ENCODE measurements around the gene PALS2. TPM values are rescaled to one million over a fixed set of nuclear protein-coding genes. Genes with fewer than 3 reads are reported as not detected.

The PALS2 gene
- total and polyA plus RNA-seq, 9 donors: 3.9 to 52.2 (median 7.5) TPM

DNA sequence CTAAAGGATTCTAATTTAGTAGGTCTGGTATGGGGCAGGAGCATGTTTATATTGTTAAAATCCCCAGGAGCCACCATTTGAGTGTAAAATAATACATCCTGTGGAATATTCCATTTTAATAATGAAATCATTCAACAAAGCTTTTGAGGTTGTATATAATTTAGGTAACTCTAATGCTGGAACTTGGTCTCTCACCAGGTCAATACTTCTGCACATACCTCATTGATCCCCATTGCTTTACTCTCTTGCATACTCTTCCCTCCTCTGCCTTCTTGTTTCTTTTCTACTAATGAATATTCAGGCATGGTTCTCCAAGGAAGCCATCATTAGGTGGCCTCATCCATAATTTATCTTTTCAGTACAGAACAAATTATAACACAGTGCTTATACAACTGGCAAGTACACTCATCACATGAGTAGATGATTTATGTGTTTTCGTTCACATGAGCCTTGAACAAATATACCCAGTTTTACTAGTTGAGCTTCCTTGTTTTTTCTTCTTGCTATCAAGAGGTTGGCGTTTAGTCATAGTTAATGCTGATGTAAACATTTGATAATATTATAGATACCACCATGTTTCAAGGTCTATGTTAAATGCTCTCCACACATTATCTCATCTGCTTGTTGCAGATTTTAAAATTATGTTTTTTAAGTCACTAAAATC, 7.2 kb downstream of the PALS2 start:
- Histone ChIP-seq H3K36me3 (ENCODE audit: control insufficient read depth, insufficient read depth, low read length) (no peaks in the 10 kb centered on the region), H3K4me1 (ENCODE audit: control insufficient read depth, insufficient read depth, low read length) (no peaks in the 10 kb centered on the region), H3K27ac (ENCODE audit: low read length) (no peak overlapping the region), H3K4me3 (ENCODE audit: low read length) (no peak overlapping the region), H3K9me3 (replicated peaks; ENCODE audit: control insufficient read depth, low read depth, low read length) (no peaks in the 10 kb centered on the region), H3K27me3 (ENCODE audit: control insufficient read depth, insufficient read depth, low read length) (no peaks in the 10 kb centered on the region)
- DNase-seq: no peak
- no CpG with 5 or more reads among the region's 2 CpGs for WGBS (ENCODE audit: insufficient coverage)

DNA sequence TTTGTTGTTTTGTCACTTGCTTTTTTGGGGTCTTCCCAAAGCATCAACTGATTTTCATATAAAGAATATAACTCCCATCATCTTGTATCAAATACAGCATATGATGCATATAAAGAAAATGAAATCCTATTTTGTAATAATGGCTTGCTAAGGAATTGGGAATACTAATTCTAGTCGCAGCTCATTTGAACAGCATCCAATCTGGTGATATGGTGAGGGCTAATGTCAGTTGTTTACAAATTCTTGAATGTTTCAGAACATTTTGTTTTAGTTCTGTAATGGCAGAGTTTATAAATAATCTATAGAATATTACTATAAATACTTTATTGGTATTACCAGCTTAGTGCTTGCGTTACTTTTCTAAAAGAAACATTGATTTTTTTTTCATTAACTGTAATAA, 8.9 kb downstream of the PALS2 start:
- no peak for DNase-seq
- WGBS (ENCODE audit: insufficient coverage): no CpG with 5 or more reads among the region's 2 CpGs
- Histone ChIP-seq H3K4me1 (ENCODE audit: control insufficient read depth, insufficient read depth, low read length) (no peaks in the 10 kb centered on the region), H3K36me3 (ENCODE audit: control insufficient read depth, insufficient read depth, low read length) (no peaks in the 10 kb centered on the region), H3K9me3 (replicated peaks; ENCODE audit: control insufficient read depth, low read depth, low read length) (no peaks in the 10 kb centered on the region), H3K27me3 (ENCODE audit: control insufficient read depth, insufficient read depth, low read length) (no peaks in the 10 kb centered on the region), H3K4me3 (ENCODE audit: low read length) (no peak overlapping the region), H3K27ac (ENCODE audit: low read length) (no peak overlapping the region)

DNA sequence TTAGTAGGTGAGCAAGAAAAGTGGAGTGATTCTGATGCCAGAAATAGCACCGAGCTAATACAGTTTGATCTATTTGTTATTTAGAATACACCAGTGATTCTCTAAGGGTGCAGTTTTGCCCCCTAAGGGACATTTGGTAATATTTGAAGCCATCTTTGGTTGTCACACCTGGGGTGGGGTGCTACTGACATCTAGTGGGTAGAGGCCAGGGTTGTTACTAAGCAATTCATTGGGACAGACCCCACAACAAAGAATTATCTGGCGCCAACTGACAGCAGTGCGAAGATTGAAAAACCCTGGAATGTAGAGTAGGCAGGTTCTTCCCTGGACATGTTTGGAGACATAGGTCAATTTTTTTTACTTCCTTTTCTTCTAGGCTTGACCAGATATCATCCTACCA, 14.6 kb downstream of the PALS2 start:
- no peak overlapping the region for H3K27ac ChIP-seq (ENCODE audit: low read length)
- H3K27me3 ChIP-seq (ENCODE audit: control insufficient read depth, insufficient read depth, low read length): no peaks in the 10 kb centered on the region
- peak; percentile 4 for DNase-seq
- no CpG with 5 or more reads among the region's 3 CpGs for WGBS (ENCODE audit: insufficient coverage)
- H3K4me1 ChIP-seq (ENCODE audit: control insufficient read depth, insufficient read depth, low read length): no peaks in the 10 kb centered on the region
- no peak overlapping the region for H3K4me3 ChIP-seq (ENCODE audit: low read length)
- no peaks in the 10 kb centered on the region for H3K9me3 ChIP-seq (replicated peaks; ENCODE audit: control insufficient read depth, low read depth, low read length)
- H3K36me3 ChIP-seq (ENCODE audit: control insufficient read depth, insufficient read depth, low read length): no peaks in the 10 kb centered on the region

DNA sequence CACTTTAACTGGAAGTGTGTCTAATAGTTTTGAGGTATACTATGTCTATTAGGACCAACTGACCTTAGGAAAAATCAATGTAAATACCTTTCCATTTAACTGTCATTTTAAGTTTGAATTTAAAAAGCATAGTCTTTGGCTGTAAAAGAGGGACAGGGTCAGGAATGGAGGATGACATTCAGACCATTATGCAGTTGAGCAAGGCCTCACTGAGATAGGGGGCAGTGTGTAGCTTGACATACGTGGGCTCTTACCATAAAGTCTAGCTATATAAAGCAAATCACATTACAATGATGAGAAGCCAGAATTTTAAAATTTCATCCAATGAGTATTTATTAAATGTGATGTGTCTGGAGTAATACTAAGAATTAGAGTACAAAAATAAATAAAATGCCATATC, 17.9 kb downstream of the PALS2 start:
- no peak overlapping the region for H3K4me3 ChIP-seq (ENCODE audit: low read length)
- DNase-seq: no peak
- H3K9me3 ChIP-seq (replicated peaks; ENCODE audit: control insufficient read depth, low read depth, low read length): no peaks in the 10 kb centered on the region
- no peaks in the 10 kb centered on the region for H3K4me1 ChIP-seq (ENCODE audit: control insufficient read depth, insufficient read depth, low read length)
- H3K36me3 ChIP-seq (ENCODE audit: control insufficient read depth, insufficient read depth, low read length): no peaks in the 10 kb centered on the region
- no CpG with 5 or more reads among the region's 1 CpG for WGBS (ENCODE audit: insufficient coverage)
- H3K27me3 ChIP-seq (ENCODE audit: control insufficient read depth, insufficient read depth, low read length): no peaks in the 10 kb centered on the region
- H3K27ac ChIP-seq (ENCODE audit: low read length): no peak overlapping the region

DNA sequence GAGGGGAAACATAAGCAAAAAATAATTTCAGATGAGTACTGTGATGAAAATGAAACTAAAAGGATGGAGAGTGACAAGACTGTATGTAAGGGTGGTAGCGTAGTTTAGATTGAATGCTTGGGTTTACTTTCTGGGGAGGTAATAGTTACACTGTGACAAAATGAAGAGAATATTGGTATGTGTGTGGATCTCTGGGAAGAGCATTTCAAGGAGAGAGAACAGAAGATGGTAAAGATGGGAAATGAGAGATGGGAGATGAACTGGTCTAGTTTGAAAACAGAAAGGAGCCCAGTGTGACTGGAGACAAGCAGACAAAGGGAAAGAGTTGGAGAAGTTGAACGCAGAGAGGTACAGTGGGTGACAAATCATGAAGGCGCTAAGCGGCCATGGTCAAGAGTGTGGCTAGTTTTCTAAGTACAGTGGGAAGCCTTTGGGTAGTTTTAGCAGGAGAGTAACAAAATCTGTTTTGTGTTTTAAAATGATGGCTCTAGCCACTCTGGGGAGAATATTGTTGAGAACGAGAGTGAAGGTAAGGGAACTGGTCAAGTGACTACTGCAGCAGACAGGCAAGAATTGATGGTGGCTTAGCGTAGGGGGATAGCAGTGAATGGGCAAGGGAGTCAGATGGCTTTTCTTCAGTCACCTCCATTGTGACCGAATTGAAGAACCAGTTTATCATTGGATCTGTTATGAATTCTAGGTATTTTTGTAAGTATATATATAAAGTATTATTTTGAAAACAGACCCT, 22.6 kb downstream of the PALS2 start:
- H3K27me3 ChIP-seq (ENCODE audit: control insufficient read depth, insufficient read depth, low read length): no peaks in the 10 kb centered on the region
- H3K36me3 ChIP-seq (ENCODE audit: control insufficient read depth, insufficient read depth, low read length): no peaks in the 10 kb centered on the region
- H3K9me3 ChIP-seq (replicated peaks; ENCODE audit: control insufficient read depth, low read depth, low read length): no peaks in the 10 kb centered on the region
- no peak for DNase-seq
- 94% methylated on average over 6 of the region's 7 CpGs for WGBS (ENCODE audit: insufficient coverage)
- no peaks in the 10 kb centered on the region for H3K4me1 ChIP-seq (ENCODE audit: control insufficient read depth, insufficient read depth, low read length)
- no peak overlapping the region for H3K27ac ChIP-seq (ENCODE audit: low read length)
- H3K4me3 ChIP-seq (ENCODE audit: low read length): no peak overlapping the region

DNA sequence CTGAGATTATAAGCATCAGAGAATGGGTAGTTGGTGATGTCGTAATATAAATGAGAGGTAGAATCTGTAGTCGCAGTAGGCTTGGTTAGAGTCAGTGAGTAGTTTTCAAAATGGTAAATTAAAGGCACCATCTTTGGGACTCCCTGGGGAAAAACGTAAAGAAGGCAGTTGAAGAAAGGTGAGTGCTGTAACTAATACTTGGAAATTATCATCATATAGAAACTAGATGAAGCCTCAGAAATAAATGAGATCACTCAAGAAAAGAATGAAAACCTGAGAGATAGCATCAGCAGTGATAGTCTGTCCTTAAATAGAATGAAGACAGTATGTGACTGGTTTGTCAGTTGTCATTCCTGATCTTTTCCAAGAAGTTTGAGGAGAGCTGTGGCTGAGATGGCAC, 23.8 kb downstream of the PALS2 start:
- Histone ChIP-seq H3K27ac (ENCODE audit: low read length) (no peak overlapping the region), H3K9me3 (replicated peaks; ENCODE audit: control insufficient read depth, low read depth, low read length) (no peaks in the 10 kb centered on the region), H3K4me3 (ENCODE audit: low read length) (no peak overlapping the region), H3K36me3 (ENCODE audit: control insufficient read depth, insufficient read depth, low read length) (no peaks in the 10 kb centered on the region), H3K27me3 (ENCODE audit: control insufficient read depth, insufficient read depth, low read length) (no peaks in the 10 kb centered on the region), H3K4me1 (ENCODE audit: control insufficient read depth, insufficient read depth, low read length) (no peaks in the 10 kb centered on the region)
- whole genome bisulfite sequencing (ENCODE audit: insufficient coverage): 100% methylated on average over 2 of the region's 3 CpGs
- no peak for DNase-seq

GRCh38 chr7:24601600-24601999, 28.3 kb downstream of the PALS2 start:
- no peaks in the 10 kb centered on the region for H3K27me3 ChIP-seq (ENCODE audit: control insufficient read depth, insufficient read depth, low read length)
- H3K4me3 ChIP-seq (ENCODE audit: low read length): no peak overlapping the region
- H3K4me1 ChIP-seq (ENCODE audit: control insufficient read depth, insufficient read depth, low read length): no peaks in the 10 kb centered on the region
- H3K27ac ChIP-seq (ENCODE audit: low read length): no peak overlapping the region
- no peaks in the 10 kb centered on the region for H3K9me3 ChIP-seq (replicated peaks; ENCODE audit: control insufficient read depth, low read depth, low read length)
- WGBS (ENCODE audit: insufficient coverage): no CpG with 5 or more reads among the region's 1 CpG
- no peak for DNase-seq
- H3K36me3 ChIP-seq (ENCODE audit: control insufficient read depth, insufficient read depth, low read length): no peaks in the 10 kb centered on the region

GRCh38 chr7:24602860-24603456, 29.7 kb downstream of the PALS2 start:
- Histone ChIP-seq H3K4me3 (ENCODE audit: low read length) (no peak overlapping the region), H3K4me1 (ENCODE audit: control insufficient read depth, insufficient read depth, low read length) (no peaks in the 10 kb centered on the region), H3K9me3 (replicated peaks; ENCODE audit: control insufficient read depth, low read depth, low read length) (no peaks in the 10 kb centered on the region), H3K27me3 (ENCODE audit: control insufficient read depth, insufficient read depth, low read length) (no peaks in the 10 kb centered on the region), H3K36me3 (ENCODE audit: control insufficient read depth, insufficient read depth, low read length) (no peaks in the 10 kb centered on the region), H3K27ac (ENCODE audit: low read length) (no peak overlapping the region)
- DNase-seq: no peak

GRCh38 chr7:24604630-24605029, 31.4 kb downstream of the PALS2 start:
- Histone ChIP-seq H3K9me3 (replicated peaks; ENCODE audit: control insufficient read depth, low read depth, low read length) (no peaks in the 10 kb centered on the region), H3K4me3 (ENCODE audit: low read length) (no peak overlapping the region), H3K36me3 (ENCODE audit: control insufficient read depth, insufficient read depth, low read length) (no peaks in the 10 kb centered on the region), H3K27me3 (ENCODE audit: control insufficient read depth, insufficient read depth, low read length) (no peaks in the 10 kb centered on the region), H3K27ac (ENCODE audit: low read length) (no peak overlapping the region), H3K4me1 (ENCODE audit: control insufficient read depth, insufficient read depth, low read length) (no peaks in the 10 kb centered on the region)
- WGBS (ENCODE audit: insufficient coverage): 58% methylated on average over 2 of the region's 3 CpGs
- DNase-seq: no peak

DNA sequence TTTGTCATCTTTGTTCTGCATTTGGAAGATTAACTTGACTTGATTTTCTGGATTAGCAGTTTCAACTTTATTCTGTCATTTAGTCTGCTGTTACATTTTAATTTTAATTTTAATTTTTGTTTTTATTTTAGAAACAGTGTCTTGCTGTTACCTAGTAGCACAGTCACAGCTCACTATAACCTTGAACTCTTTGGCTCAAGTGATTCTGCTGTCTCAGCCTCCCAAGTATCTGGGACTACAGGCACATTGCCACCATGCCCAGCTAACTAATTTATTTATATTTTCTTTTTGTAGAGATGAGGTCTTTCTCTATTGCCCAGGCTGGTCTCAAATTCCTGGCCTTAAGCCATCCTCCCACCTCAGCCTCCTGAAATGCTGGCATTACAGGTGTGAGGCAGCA, 35.3 kb downstream of the PALS2 start:
- H3K4me3 ChIP-seq (ENCODE audit: low read length): no peak overlapping the region
- no peak overlapping the region for H3K27ac ChIP-seq (ENCODE audit: low read length)
- no peaks in the 10 kb centered on the region for H3K36me3 ChIP-seq (ENCODE audit: control insufficient read depth, insufficient read depth, low read length)
- DNase-seq: no peak
- H3K4me1 ChIP-seq (ENCODE audit: control insufficient read depth, insufficient read depth, low read length): no peaks in the 10 kb centered on the region
- H3K9me3 ChIP-seq (replicated peaks; ENCODE audit: control insufficient read depth, low read depth, low read length): no peaks in the 10 kb centered on the region
- H3K27me3 ChIP-seq (ENCODE audit: control insufficient read depth, insufficient read depth, low read length): no peaks in the 10 kb centered on the region
